ENCODE data around the gene PLXDC1.

GRCh38 chr17:39071573-39071972 is 79.9 kb downstream of the PLXDC1 start:
- TF ChIP-seq POLR2A (IDR thresholded peaks at IDR 0.05; ENCODE audit: low read length): no peak
- no peak for TF ChIP-seq GATA1 (IDR thresholded peaks at IDR 0.05; ENCODE audit: low read depth, low read length)

Data from erythroblast (primary cell).